Thyroid gland (tissue), 4 donors: ENCODE data around the gene OGDH. TPM values are rescaled to one million over a fixed set of nuclear protein-coding genes. Genes with fewer than 3 reads are reported as not detected.

Source experiments
- DNase-seq, 2 donors: peaks; one replicate each; pipeline ENCODE4 v3.0.0-alpha.2; 2019
- H3K27ac ChIP-seq, 3 donors: fragments of 200-600 bp; sonication (generic); 1 replicate in 2 of 3; 2 replicates in 1 of 3; pipeline ENCODE4 v1.5.1; 2016 to 2019; ENCODE audit warnings: mild to moderate bottlenecking in 1 of 3, moderate library complexity in 1 of 3
- H3K27me3 ChIP-seq: fragments of 200-600 bp; sonication (generic); one replicate; pipeline ENCODE4 v1.5.1; 2019
- H3K36me3 ChIP-seq, 2 donors: fragments of 200-600 bp; sonication (generic); one replicate each; pipeline ENCODE4 v1.5.1; 2016 to 2019
- H3K4me1 ChIP-seq, 2 donors: fragments of 200-600 bp; sonication (generic); one replicate each; pipeline ENCODE4 v1.5.1; 2017 to 2019
- H3K4me3 ChIP-seq, 3 donors: fragments of 200-600 bp; sonication (generic); replicated peaks in 1 of 3; 1 replicate in 2 of 3; 2 replicates in 1 of 3; pipeline ENCODE4 v1.5.1; 2016; ENCODE audit warnings: mild to moderate bottlenecking in 1 of 3
- H3K9me3 ChIP-seq: fragments of 200-600 bp; sonication (generic); one replicate; pipeline ENCODE4 v1.5.1; 2017
- CTCF ChIP-seq, 6 experiments: fragments of 200-600 bp in 3 of 6; fragments of 450-650 bp in 3 of 6; sonication (generic) in 3 of 6; IDR thresholded peaks; one replicate each; pipeline ENCODE4 v1.5.1; 2016 to 2019; ENCODE audit warnings: antibody characterized with exemption in 6 of 6, mild to moderate bottlenecking in 2 of 6, inconsistent platforms in 1 of 6, moderate library complexity in 1 of 6
- POLR2A ChIP-seq, 2 donors: fragments of 450-650 bp; IDR thresholded peaks; one replicate each; pipeline ENCODE4 v1.6.1; 2017; ENCODE audit warnings: antibody characterized with exemption in 2 of 2, mild to moderate bottlenecking in 2 of 2, moderate library complexity in 1 of 2
- WGBS, 2 donors: methylation state at CpG; one replicate each; pipeline ENCODE4 v1.1.5; 2017; 5-methylcytosine and 5-hydroxymethylcytosine counted together
- intact Hi-C: fragments of 100-400 bp; cut with DNase I; formaldehyde crosslinking; loops from one replicate; pipeline ENCODE4 v1.15.1; 2023
- total RNA-seq, 4 donors: library from RNA; depleted of rRNA; stranded (reverse); fragments of >200 nt; gene quantifications; one replicate each; pipeline ENCODE4 v1.2.3, GENCODE V29; 2016

Gene OGDH
- total RNA-seq, 4 donors from 2014 or later: 108 to 325 (median 201) TPM

- Histone ChIP-seq H3K27me3 (no peaks in the 10 kb centered on the region), H3K4me3 (no peak overlapping the region), H3K9me3 (no peaks in the 10 kb centered on the region), H3K36me3 (peaks cover 27 to 30% of the 10 kb centered on the region in 2 donors), H3K27ac (no peak overlapping the region), H3K4me1 (peaks cover 2 to 3% of the 10 kb centered on the region in 2 donors)
- intact Hi-C loops: no loop called here
- WGBS, 2 donors: 48 to 52% methylated on average over 5 of the region's 5 CpGs
- no peak for DNase-seq
- TF ChIP-seq CTCF (IDR thresholded peaks at IDR 0.05) (no peak), POLR2A (IDR thresholded peaks at IDR 0.05) (no peak)
Observed at GRCh38 chr7:44712012-44712411, 105.6 kb downstream of the OGDH start.

GRCh38 chr7:44713141-44713540 is 106.7 kb downstream of the OGDH start:
- intact Hi-C loops: no loop called here
- H3K4me3 ChIP-seq: no peak overlapping the region
- peaks cover 15 to 20% of the 10 kb centered on the region in 2 donors for H3K36me3 ChIP-seq
- H3K27ac ChIP-seq: no peak overlapping the region
- TF ChIP-seq POLR2A (IDR thresholded peaks at IDR 0.05) (no peak), CTCF (IDR thresholded peaks at IDR 0.05) (no peak)
- DNase-seq: no peak
- no peaks in the 10 kb centered on the region for H3K4me1 ChIP-seq
- H3K9me3 ChIP-seq: no peaks in the 10 kb centered on the region
- H3K27me3 ChIP-seq: no peaks in the 10 kb centered on the region
- 81% methylated on average over 2 of the region's 2 CpGs for WGBS, 2 donors

- 66 to 76% methylated on average over 7 of the region's 7 CpGs for WGBS, 2 donors
- DNase-seq: no peak
- no peaks in the 10 kb centered on the region for H3K9me3 ChIP-seq
- intact Hi-C loops: no loop called here
- no peak for TF ChIP-seq CTCF (IDR thresholded peaks at IDR 0.05)
- no peak for TF ChIP-seq POLR2A (IDR thresholded peaks at IDR 0.05)
- no peaks in the 10 kb centered on the region for H3K4me1 ChIP-seq
- H3K27me3 ChIP-seq: no peaks in the 10 kb centered on the region
- H3K27ac ChIP-seq: no peak overlapping the region
- H3K4me3 ChIP-seq: no peak overlapping the region
- H3K36me3 ChIP-seq: peaks cover 9 to 13% of the 10 kb centered on the region in 2 donors
Observed at GRCh38 chr7:44713680-44714335, 107.4 kb downstream of the OGDH start.

- no peak for TF ChIP-seq POLR2A (IDR thresholded peaks at IDR 0.05)
- no peak for TF ChIP-seq CTCF (IDR thresholded peaks at IDR 0.05)
- no peak for DNase-seq
- no peaks in the 10 kb centered on the region for H3K4me1 ChIP-seq
- no peaks in the 10 kb centered on the region for H3K9me3 ChIP-seq
- H3K36me3 ChIP-seq: no peaks in the 10 kb centered on the region
- no peak overlapping the region for H3K4me3 ChIP-seq
- H3K27me3 ChIP-seq: no peaks in the 10 kb centered on the region
- H3K27ac ChIP-seq: no peak overlapping the region
- intact Hi-C loops: no loop called here
- 94% methylated on average over 3 of the region's 3 CpGs for WGBS, 2 donors
Observed at GRCh38 chr7:44716205-44716604, 109.8 kb downstream of the OGDH start.

- no peak overlapping the region for H3K4me3 ChIP-seq
- TF ChIP-seq CTCF (IDR thresholded peaks at IDR 0.05) (no peak), POLR2A (IDR thresholded peaks at IDR 0.05) (no peak)
- intact Hi-C loops: no loop called here
- no peaks in the 10 kb centered on the region for H3K36me3 ChIP-seq
- 98 to 99% methylated on average over 4 of the region's 4 CpGs for WGBS, 2 donors
- H3K27me3 ChIP-seq: no peaks in the 10 kb centered on the region
- H3K4me1 ChIP-seq: no peaks in the 10 kb centered on the region
- DNase-seq: no peak
- no peak overlapping the region for H3K27ac ChIP-seq
- H3K9me3 ChIP-seq: no peaks in the 10 kb centered on the region
Observed at GRCh38 chr7:44720301-44720700, 113.9 kb downstream of the OGDH start.
